ENCODE data around the gene IPCEF1. TPM values are rescaled to one million over a fixed set of nuclear protein-coding genes. Genes with fewer than 3 reads are reported as not detected.

Gene IPCEF1
- total RNA-seq, 4 donors from 2014 or later, result 3.1 to 9.7 (median 3.4) TPM

GRCh38 chr6:154367336-154367735, 10.7 kb upstream of the IPCEF1 start:
- no peak overlapping the region for H3K27ac ChIP-seq

GRCh38 chr6:154363821-154364220, 7.2 kb upstream of the IPCEF1 start:
- DNase-seq, result no peak
- Histone ChIP-seq H3K27me3 (no peaks in the 10 kb centered on the region), H3K9me3 (no peaks in the 10 kb centered on the region), H3K36me3 (no peaks in the 10 kb centered on the region), H3K27ac (no peak overlapping the region), H3K4me3 (no peak overlapping the region), H3K4me1 (no peaks in the 10 kb centered on the region)
- intact Hi-C loops (cut with DNase I; ENCODE audit: low total_unique reads), result no loop called here
- TF ChIP-seq CTCF (IDR thresholded peaks at IDR 0.05) (no peak), POLR2A (IDR thresholded peaks at IDR 0.05) (no peak)

More at GRCh38 chr6:154367336-154367735, 10.7 kb upstream of the IPCEF1 start:
- Histone ChIP-seq H3K4me1 (no peaks in the 10 kb centered on the region), H3K4me3 (no peak overlapping the region), H3K9me3 (no peaks in the 10 kb centered on the region), H3K36me3 (no peaks in the 10 kb centered on the region), H3K27me3 (no peaks in the 10 kb centered on the region)
- DNase-seq, result no peak
- intact Hi-C loops (cut with DNase I; ENCODE audit: low total_unique reads), result no loop called here
- TF ChIP-seq POLR2A (IDR thresholded peaks at IDR 0.05) (no peak), CTCF (IDR thresholded peaks at IDR 0.05) (no peak)

GRCh38 chr6:154361476-154361875, 4.9 kb upstream of the IPCEF1 start:
- TF ChIP-seq CTCF (IDR thresholded peaks at IDR 0.05), result no peak
- DNase-seq, result no peak
- Histone ChIP-seq H3K9me3 (no peaks in the 10 kb centered on the region), H3K36me3 (no peaks in the 10 kb centered on the region), H3K4me1 (no peaks in the 10 kb centered on the region), H3K27ac (no peak overlapping the region), H3K27me3 (no peaks in the 10 kb centered on the region), H3K4me3 (no peak overlapping the region)
- intact Hi-C loops (cut with DNase I; ENCODE audit: low total_unique reads), result no loop called here

- Histone ChIP-seq H3K36me3 (no peaks in the 10 kb centered on the region), H3K4me3 (no peak overlapping the region), H3K27me3 (no peaks in the 10 kb centered on the region), H3K4me1 (no peaks in the 10 kb centered on the region), H3K9me3 (no peaks in the 10 kb centered on the region), H3K27ac (no peak overlapping the region)
- intact Hi-C loops (cut with DNase I; ENCODE audit: low total_unique reads), result no loop called here
- TF ChIP-seq CTCF (IDR thresholded peaks at IDR 0.05) (no peak), POLR2A (IDR thresholded peaks at IDR 0.05) (no peak)
- no peak for DNase-seq
Observed at GRCh38 chr6:154360476-154360875, 3.9 kb upstream of the IPCEF1 start.

GRCh38 chr6:154359679-154360078, 3.1 kb upstream of the IPCEF1 start:
- TF ChIP-seq POLR2A (IDR thresholded peaks at IDR 0.05), result no peak
- TF ChIP-seq CTCF (IDR thresholded peaks at IDR 0.05), result no peak
- intact Hi-C loops (cut with DNase I; ENCODE audit: low total_unique reads), result no loop called here
- H3K4me3 ChIP-seq, result no peak overlapping the region

More at GRCh38 chr6:154359679-154360078, 3.1 kb upstream of the IPCEF1 start:
- Histone ChIP-seq H3K27ac (no peak overlapping the region), H3K9me3 (no peaks in the 10 kb centered on the region), H3K27me3 (no peaks in the 10 kb centered on the region), H3K36me3 (no peaks in the 10 kb centered on the region), H3K4me1 (no peaks in the 10 kb centered on the region)
- DNase-seq, result no peak
